B cell (primary cell): Measurements from ENCODE around the gene KIF11. TPM values are rescaled to one million over a fixed set of nuclear protein-coding genes. Genes with fewer than 3 reads are reported as not detected.

Source experiments
- ATAC-seq: fragments of 200-7000 bp; cut with Tn5 transposase; one replicate; pipeline ENCODE4 v1.10.0; 2021; ENCODE audit warnings: low read depth, mild to moderate bottlenecking, moderate number of reproducible peaks, moderate library complexity
- CTCF ChIA-PET: fragments of 350-600 bp; sonication (Branson Sonifier 250); formaldehyde crosslinking; loops from one replicate; lab custom pipeline; 2021; ENCODE audit warnings: antibody characterized with exemption, inconsistent platforms; lab: Charles Lee
- POLR2A ChIA-PET: fragments of 350-600 bp; sonication (Branson Sonifier 250); formaldehyde crosslinking; loops from one replicate; lab custom pipeline; 2021; ENCODE audit warnings: antibody characterized with exemption; lab: Charles Lee
- DNase-seq: peaks from one replicate; pipeline ENCODE4 v3.0.0; 2013
- H2AFZ ChIP-seq: 2 replicates; pipeline ENCODE4 v1.6.1; 2012; ENCODE audit warnings: mild to moderate bottlenecking, low read depth, low read length; ENCODE audit not compliant: insufficient read depth, poor library complexity, severe bottlenecking
- H3K27ac ChIP-seq, 2 donors: 1 replicate in 1 of 2; 2 replicates in 1 of 2; pipeline ENCODE4 v1.5.1; 2012 to 2013; ENCODE audit warnings: low read length in 2 of 2, mild to moderate bottlenecking in 2 of 2, moderate library complexity in 1 of 2
- H3K27me3 ChIP-seq, 4 experiments: fragments of 200-600 bp in 1 of 4; sonication (generic) in 1 of 4; replicated peaks in 1 of 4; 1 replicate in 2 of 4; 2 replicates in 2 of 4; pipeline versions ENCODE4 v1.6.1 to v1.7.0; 2013 to 2016; ENCODE audit warnings: low read length in 3 of 4, mild to moderate bottlenecking in 2 of 4, mixed read lengths in 1 of 4, moderate library complexity in 1 of 4; ENCODE audit not compliant: insufficient read depth in 4 of 4, control insufficient read depth in 3 of 4; ENCODE audit errors: control extremely low read depth in 1 of 4
- H3K36me3 ChIP-seq, 2 experiments: replicated peaks in 1 of 2; 1 replicate in 1 of 2; 2 replicates in 1 of 2; pipeline versions ENCODE4 v1.6.1 to v1.7.1; 2013; ENCODE audit warnings: low read length in 1 of 2; ENCODE audit not compliant: insufficient read depth in 2 of 2, control insufficient read depth in 1 of 2; ENCODE audit errors: control extremely low read depth in 1 of 2, extremely low read depth in 1 of 2
- H3K4me1 ChIP-seq, 2 donors: fragments of 200-600 bp in 1 of 2; sonication (generic) in 1 of 2; 1 replicate in 1 of 2; 2 replicates in 1 of 2; pipeline versions ENCODE4 v1.5.1 to v1.6.1; 2013 to 2017; ENCODE audit warnings: low read length in 2 of 2; ENCODE audit not compliant: control insufficient read depth in 2 of 2, insufficient read depth in 2 of 2
- H3K4me2 ChIP-seq: replicated peaks from 2 replicates; pipeline ENCODE3; 2012; ENCODE audit warnings: mild to moderate bottlenecking, low read depth, low read length; ENCODE audit not compliant: poor library complexity, severe bottlenecking
- H3K4me3 ChIP-seq, 5 experiments: fragments of 200-600 bp in 1 of 5; sonication (generic) in 1 of 5; 1 replicate in 3 of 5; 2 replicates in 2 of 5; pipeline versions ENCODE4 v1.5.1 to v1.7.0; 2011 to 2016; ENCODE audit warnings: low read length in 4 of 5, mild to moderate bottlenecking in 4 of 5, low read depth in 2 of 5, control low read depth in 1 of 5, moderate library complexity in 1 of 5; ENCODE audit not compliant: insufficient read depth in 1 of 5; ENCODE audit errors: control extremely low read depth in 1 of 5, extremely low read depth in 1 of 5
- H3K79me2 ChIP-seq: fragments of 200-600 bp; sonication (generic); one replicate; pipeline ENCODE4 v1.6.0; 2016; ENCODE audit warnings: low read length; ENCODE audit not compliant: control insufficient read depth, insufficient read depth
- H3K9ac ChIP-seq: fragments of 200-600 bp; sonication (generic); 2 replicates; pipeline ENCODE4 v1.6.1; 2017; ENCODE audit warnings: mild to moderate bottlenecking, low read length, moderate library complexity
- H3K9me3 ChIP-seq, 3 donors: one replicate each; pipeline versions ENCODE4 v1.6.1 to v1.7.1; 2013; ENCODE audit warnings: low read length in 2 of 3; ENCODE audit not compliant: control insufficient read depth in 2 of 3, insufficient read depth in 1 of 3; ENCODE audit errors: control extremely low read depth in 1 of 3
- H4K20me1 ChIP-seq: 2 replicates; pipeline ENCODE4 v1.6.0; 2012; ENCODE audit warnings: mild to moderate bottlenecking, low read length; ENCODE audit not compliant: insufficient read depth, control insufficient read depth, poor library complexity, severe bottlenecking
- H3K27ac Mint-ChIP-seq: one replicate; pipeline ENCODE4 v1.8.0; 2021; ENCODE audit warnings: mixed read lengths
- H3K27me3 Mint-ChIP-seq: one replicate; pipeline ENCODE4 v1.8.0; 2021; ENCODE audit warnings: mixed read lengths
- H3K4me1 Mint-ChIP-seq: one replicate; pipeline ENCODE4 v1.8.0; 2021; ENCODE audit warnings: mixed read lengths
- H3K4me3 Mint-ChIP-seq: one replicate; pipeline ENCODE4 v1.8.0; 2021; ENCODE audit warnings: mixed read lengths
- H3K9me3 Mint-ChIP-seq: one replicate; pipeline ENCODE4 v1.8.0; 2022; ENCODE audit warnings: mixed read lengths; ENCODE audit not compliant: insufficient read depth
- CTCF ChIP-seq: fragments of 200-600 bp; IDR thresholded peaks from one replicate; pipeline ENCODE4 v1.8.0; 2022; ENCODE audit warnings: antibody characterized with exemption, mild to moderate bottlenecking
- EZH2 ChIP-seq: IDR thresholded peaks from 2 replicates; pipeline ENCODE4 v1.6.1; 2012; ENCODE audit warnings: borderline replicate concordance, low read depth, mild to moderate bottlenecking, moderate library complexity, low read length; ENCODE audit not compliant: insufficient read depth, poor library complexity, severe bottlenecking
- WGBS: methylation state at CpG from one replicate; pipeline ENCODE4 v1.1.5; 2013; ENCODE audit warnings: missing lambda C conversion rate; ENCODE audit not compliant: insufficient coverage; 5-methylcytosine and 5-hydroxymethylcytosine counted together
- intact Hi-C: fragments of 100-400 bp; cut with micrococcal nuclease; formaldehyde crosslinking; loops from one replicate; pipeline ENCODE4 v1.10.0; 2022
- polyA plus RNA-seq: library from polyadenylated mRNA; depleted of rRNA; stranded (reverse); fragments of >200 nt; gene quantifications from 2 replicates; pipeline ENCODE4 v1.2.3, GENCODE V29; 2012
- total RNA-seq, 2 donors: library from RNA; stranded (reverse); fragments of 120-200 nt in 1 of 2; gene quantifications; 1 replicate in 1 of 2; 2 replicates in 1 of 2; pipeline versions ENCODE4 v1.2.3 to v1.2.4, GENCODE V29; 2013 to 2022

KIF11 gene
- total and polyA plus RNA-seq, 2 donors (not counting 1 experiment from before 2014, with no cell fraction given), result 0.64 to 1.8 TPM

- POLR2A ChIA-PET, result interaction anchor here (0.6 to 5.3 kb wide), 20 partner anchors 10 to 158 kb away, joined by 3 to 77 read pairs (median 8); partner anchors contain the start of genes EXOC6, IDE and KIF11
- Histone ChIP-seq H3K36me3 (peaks cover 16 to 39% of the 10 kb centered on the region in 2 experiments), H3K79me2 (peaks cover 65% of the 10 kb centered on the region), H3K4me3 (peak overlapping the region; percentile 82 to 95 (median 87)), H4K20me1 (peaks cover 4% of the 10 kb centered on the region), H3K9me3 (peaks cover 0 to 6% (median 0%) of the 10 kb centered on the region in 3 donors), H2AFZ (peak overlapping the region; percentile 83), H3K27me3 (no peaks in the 10 kb centered on the region), H3K4me2 (peak overlapping the region; percentile 94), H3K9ac (peak overlapping the region; percentile 87), H3K4me1 (peaks cover 28 to 32% of the 10 kb centered on the region in 2 donors), H3K27ac (peak overlapping the region; percentile 89 to 90)
- peak overlapping the region; percentile 96 for H3K4me3 Mint-ChIP-seq
- intact Hi-C loops, result loop anchor here (1.0 to 5.0 kb wide), 6 partner anchors 8 to 399 kb away; partner anchors contain the start of genes CPEB3, EXOC6 and MARCHF5
- no peak for TF ChIP-seq EZH2
- TF ChIP-seq CTCF, result no peak
- no peak for ATAC-seq
- peaks cover 54% of the 10 kb centered on the region for H3K4me1 Mint-ChIP-seq
- CTCF ChIA-PET, result interaction anchor here (0.6 to 8.1 kb wide), 18 partner anchors 8 to 186 kb away, joined by 3 to 73 read pairs (median 6); partner anchors contain the start of gene EXOC6
- whole genome bisulfite sequencing, result under 1% methylated on average over 24 of the region's 30 CpGs
- DNase-seq, result peak; percentile 74
- peak overlapping the region; percentile 98 for H3K27ac Mint-ChIP-seq
- H3K9me3 Mint-ChIP-seq, result peaks cover under 1% of the 10 kb centered on the region
- no peaks in the 10 kb centered on the region for H3K27me3 Mint-ChIP-seq
Measured at GRCh38 chr10:92690915-92691590, 98.1 kb downstream of the KIF11 start.
